GM21723 (cell line): ENCODE results near the gene ATP9B.
A peak's percentile ranks its signal among the peaks of the same experiment; 100 is the strongest.

Source experiments
- ATAC-seq: cut with Tn5 transposase; IDR thresholded peaks from one replicate; pipeline ENCODE4 v1.9.1; 2021; ENCODE audit warnings: mild to moderate bottlenecking, moderate library complexity; ENCODE audit not compliant: unreplicated experiment

The ATP9B gene

DNA sequence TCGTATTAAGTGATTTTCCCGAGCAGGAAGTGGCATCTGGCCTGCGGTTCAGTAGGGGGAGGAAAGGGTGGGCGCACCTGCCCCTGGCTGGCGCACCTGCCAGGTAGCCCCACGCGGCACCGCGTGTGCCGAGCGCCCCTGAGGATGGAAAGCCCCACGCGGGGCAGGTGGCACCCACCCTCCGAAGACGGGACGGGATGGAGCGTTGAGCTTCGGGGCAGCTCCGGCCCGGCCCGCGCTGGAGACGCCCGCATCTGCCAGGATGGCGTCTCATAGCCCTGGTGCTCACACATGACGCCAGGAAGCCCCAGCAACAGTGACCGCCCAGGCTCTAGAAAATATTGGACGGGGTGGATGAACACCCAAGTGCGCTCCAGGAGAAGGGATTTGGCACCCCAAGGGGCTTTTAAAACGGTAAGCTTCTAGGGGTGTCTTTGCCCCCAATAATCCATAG, 324.0 kb downstream of the ATP9B start:
- no peak for ATAC-seq

DNA sequence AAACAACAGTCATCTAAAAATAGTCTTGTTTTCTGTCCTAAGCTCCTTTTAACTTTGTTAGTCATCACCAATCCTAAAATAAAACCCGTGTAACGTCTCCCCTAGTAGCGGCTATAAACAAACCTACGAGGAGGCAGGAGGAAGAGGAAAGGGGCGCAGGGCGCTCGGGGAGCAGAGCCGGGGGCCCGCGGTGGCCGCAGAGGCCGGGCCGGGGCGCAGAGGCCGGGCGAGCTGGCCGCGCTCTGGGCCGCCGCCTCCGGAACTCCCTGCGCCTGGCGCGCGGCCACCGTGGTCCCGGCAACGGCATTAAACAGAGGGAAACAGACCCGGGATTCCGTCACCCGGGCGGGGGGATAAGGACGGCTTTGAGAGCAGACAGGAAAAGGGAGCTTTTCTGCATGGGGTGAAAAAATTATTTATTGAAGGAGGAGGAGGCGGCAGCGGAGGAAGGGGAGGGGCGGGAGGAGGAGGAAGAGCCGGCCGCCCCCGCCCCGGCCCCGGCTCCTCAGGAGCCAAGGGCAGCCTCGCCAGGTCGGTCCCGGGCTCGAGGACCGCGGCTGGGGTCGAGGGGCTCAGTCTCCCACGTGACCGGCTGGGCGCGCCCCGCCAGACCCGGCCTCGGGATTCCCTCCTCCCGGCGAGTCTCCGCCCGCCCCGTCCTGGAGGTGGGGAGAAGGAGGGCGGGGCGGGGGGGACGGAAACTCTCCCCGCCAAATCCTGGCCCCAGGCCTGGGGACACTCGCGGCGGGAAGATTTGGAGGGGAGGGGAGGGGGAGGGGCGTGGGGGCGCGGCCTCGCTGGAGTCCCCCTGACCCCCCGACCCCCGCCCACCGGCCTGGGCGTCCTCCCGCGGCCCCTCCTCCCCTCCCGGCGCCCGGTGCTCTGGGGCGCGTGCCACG, 324.7 kb downstream of the ATP9B start:
- ATAC-seq = no peak

DNA sequence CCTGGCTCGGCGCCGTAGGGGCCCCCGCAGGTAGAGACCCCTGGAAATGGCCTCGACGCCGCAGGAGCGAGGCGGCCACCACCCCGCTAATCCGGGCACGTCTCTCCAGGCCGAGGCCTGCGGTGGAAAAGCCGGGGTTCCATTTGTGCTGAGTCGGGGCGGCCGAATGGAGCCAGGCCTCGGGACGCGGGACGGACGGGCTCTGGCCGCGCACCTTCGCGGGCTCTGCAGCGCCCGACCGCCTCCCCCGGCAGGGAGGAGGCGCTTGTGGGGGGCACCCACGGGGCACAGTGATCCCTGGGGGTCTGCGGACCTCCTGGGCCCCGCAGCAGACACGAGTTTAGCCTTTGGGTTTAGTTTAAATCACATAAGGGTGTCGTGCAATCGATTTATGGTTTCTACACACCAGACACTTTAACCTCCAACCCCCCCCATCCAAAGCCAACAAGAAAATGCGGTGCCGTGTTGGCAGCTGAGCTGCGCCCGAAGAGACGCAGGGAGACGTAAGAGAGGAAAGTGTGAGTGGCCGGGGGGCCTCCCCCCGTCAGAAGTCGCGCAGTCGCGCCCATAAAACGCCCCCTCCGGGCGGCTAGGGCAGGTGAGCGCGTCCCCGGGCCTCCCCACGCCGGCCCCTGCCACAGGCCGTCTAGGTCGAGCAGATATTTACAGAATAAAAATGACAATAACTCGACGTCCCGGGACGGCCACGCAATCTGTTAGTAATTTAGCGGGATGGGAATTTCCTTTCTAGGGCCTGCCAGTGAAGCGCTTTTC, 325.5 kb downstream of the ATP9B start:
- no peak for ATAC-seq

DNA sequence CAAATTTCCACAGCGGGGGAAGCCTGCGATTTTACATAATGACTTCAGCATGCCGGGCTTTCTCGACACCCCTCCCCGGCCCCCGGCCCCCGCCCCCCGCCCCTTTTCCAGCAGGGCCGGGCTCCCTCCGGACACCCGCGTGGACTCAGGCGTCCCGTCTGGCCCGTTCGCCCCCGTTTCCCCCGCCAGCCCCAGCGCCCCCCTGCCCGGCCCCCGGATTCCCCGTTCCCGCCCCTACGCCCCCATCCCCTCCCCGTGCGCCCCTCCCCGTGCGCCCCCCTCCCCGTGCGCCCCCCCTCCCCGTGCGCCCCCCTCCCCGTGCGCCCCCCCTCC, 326.1 kb downstream of the ATP9B start:
- ATAC-seq = no peak

DNA sequence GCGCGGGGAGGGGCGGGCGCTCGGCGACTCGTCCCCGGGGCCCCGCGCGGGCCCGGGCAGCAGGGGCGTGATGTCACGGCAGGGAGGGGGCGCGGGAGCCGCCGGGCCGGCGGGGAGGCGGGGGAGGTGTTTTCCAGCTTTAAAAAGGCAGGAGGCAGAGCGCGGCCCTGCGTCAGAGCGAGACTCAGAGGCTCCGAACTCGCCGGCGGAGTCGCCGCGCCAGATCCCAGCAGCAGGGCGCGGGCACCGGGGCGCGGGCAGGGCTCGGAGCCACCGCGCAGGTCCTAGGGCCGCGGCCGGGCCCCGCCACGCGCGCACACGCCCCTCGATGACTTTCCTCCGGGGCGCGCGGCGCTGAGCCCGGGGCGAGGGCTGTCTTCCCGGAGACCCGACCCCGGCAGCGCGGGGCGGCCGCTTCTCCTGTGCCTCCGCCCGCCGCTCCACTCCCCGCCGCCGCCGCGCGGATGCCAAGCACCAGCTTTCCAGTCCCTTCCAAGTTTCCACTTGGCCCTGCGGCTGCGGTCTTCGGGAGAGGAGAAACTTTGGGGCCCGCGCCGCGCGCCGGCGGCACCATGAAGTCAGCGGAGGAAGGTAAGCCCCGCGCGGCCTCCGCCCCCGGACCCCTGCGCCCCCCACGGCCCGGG, 326.7 kb downstream of the ATP9B start, which contains the start of gene NFATC1:
TSS of gene NFATC1 (plus strand) at position 170 of the 644 bp plus-strand sequence. CDS start at position 465, 295 bp downstream.
- ATAC-seq = peak; percentile 0

DNA sequence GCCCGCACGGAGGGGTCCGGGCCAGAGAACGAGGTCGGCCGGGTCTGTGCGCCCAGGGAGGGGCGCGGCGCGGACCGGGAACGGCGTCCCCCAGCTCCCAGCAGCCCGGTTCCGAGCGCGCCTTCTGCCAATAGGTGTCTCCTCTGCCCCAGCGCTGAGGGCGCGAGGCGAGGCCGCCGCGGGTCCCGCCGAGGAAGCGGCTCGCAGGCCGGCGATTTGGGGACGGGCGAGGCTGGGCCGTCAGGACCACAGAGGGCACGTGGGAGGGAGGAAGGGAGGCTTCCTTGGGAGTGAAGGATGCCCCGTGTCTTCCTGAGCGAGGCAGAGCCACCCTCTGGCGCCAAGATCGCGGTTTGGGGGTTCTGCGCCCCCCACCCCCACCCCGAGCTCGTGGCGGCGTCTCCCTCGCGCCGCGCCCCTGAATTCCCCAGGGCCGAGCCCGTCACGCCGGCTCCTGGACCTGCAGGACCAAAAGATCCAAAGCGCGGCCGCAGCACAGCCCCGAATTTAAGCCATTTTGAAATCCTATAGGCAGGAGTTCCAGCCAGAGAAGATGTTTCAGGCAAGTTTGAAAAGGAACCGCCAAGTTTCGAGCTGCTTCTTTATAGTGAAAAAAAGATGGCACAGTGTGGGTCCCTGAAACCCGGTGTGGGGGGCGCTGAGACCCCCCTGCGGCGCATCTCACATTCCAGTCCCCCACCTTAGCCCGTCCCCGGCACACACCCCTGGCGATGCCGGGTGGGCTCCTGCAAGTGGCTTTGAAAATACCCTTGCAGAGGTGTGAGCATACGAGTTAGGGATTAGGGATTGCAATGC, 327.4 kb downstream of the ATP9B start:
- peak; percentile 27 for ATAC-seq

DNA sequence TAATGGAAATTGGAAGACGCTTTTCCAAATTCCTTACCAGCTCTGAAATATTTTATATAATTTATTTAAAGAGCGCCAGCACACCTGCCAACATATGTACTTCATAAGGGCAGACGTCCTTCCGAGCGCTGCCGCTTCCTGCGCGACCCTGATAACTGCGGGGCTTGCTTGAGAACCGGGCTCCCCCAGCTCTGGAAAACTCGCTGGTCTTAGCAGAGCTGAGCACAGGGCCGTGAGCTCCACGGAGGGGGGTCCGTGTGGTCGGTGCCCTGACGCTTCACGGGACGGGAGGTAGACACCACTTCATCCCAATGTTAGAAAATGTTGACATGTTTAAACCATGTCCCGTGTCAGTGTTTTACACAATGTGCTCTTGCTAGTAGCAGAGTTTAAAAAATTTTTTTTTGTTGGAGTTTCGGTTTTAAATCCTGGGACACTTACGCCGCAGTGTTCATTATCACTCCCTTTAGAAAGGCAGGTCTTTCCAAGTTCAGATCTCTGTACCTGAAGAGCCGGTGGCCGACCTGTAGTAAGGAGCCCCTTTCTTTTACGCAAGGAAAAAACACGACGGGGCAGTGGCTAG, 328.1 kb downstream of the ATP9B start:
- ATAC-seq = no peak

DNA sequence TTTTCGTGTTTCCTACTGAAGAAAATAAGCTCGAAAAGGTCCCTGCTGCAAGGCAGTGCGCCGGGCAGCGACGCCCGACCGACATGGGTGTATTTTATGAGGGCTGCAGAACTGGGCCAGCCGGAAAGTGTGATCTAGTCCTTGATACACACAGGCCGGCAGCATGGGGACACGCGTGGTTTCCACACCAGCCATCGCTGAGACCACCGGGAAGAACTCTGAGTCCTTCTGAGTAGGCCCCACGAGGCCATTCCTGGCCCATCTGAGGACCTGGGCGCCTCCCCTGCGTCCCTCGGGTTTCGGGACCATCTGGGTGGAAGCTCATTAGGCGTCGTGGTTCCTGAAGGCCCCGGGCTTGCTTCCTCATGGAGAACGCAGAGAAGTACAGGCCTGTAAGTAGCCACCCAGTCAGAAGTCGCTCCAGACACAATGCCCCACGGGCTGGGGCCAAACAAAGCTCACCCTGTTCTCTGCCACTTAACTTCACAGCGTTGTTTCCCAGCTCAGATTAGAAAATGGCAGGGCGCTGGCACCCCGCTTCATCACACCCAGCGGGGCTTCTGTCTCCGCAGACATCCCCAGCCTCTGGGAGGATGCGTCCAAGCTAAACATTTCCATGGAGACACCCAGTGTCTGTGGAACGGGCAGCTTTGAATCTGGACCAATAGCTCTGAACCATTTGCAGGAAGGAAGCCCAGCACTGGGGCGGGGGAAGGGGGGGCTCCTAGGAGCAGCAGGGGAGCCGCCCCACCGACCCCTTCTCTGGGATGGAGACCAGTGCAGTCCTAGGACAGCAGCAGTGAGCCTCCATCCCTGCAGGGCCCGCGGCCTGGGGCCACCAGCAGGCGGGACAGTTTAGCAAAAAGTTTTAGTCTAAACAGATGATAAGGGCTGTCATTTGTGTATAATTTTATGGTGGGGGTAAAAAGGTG, 328.9 kb downstream of the ATP9B start:
- no peak for ATAC-seq

DNA sequence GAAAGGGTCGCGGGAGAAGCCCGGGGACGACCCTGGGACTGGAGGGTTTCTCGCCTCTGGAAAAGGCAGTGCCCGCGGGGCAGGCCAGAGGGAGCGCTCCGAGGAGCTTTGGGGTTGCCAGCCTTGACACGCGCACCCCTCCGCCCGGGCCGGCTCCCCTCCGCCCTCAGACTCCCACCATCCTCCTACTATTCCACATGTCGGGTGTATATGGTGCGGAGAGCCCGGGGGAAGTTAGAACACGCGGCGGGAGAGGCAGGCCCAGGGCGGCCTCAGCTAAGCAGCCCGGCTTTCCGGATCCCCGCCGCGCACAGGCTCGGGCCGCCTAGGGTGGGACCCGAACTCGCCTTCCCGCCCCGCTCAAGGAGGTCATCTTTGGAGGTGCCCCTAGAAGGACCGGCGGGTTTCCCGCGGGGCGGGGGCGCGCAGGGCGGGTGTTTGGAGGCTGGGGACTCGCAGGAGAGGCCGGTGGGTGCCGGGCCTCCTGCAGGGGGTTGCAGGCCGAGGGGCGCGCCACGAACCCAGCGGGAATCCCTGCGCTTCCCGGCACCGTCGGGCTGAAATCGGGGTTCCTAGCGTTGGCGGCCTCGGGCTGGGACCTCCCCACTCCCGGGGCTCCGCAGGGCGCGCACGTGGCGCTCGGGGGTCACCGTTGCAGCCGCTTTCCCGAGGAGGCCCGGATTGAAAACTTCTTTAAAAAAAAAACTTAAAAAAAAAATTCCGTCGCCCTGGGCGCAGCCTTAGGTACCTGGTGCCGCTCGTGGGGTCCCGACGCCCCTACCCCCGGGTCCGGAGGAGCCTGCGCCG, 330.3 kb downstream of the ATP9B start:
- no peak for ATAC-seq

DNA sequence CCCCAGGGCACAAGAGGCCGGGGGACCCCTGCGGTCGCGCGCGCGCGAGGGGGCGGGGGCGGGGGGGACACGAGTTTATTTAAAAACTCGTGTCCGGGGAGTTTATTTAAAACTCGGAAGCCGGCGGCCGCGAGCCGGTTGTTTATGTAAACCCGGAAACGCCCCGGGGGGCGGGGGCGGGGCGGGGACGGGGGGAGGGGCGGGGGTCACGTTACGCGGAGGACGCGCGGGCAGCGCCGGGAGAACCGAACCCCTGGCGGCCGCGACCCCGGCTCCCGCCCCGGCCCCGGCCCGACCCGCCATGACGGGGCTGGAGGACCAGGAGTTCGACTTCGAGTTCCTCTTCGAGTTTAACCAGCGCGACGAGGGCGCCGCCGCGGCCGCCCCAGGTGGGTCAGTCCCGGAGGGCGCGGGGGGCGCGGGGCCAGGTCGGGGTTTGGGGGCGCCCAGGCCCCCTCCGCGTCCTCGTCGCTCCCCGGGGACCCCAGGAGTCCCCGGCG, 330.9 kb downstream of the ATP9B start:
- no peak for ATAC-seq

DNA sequence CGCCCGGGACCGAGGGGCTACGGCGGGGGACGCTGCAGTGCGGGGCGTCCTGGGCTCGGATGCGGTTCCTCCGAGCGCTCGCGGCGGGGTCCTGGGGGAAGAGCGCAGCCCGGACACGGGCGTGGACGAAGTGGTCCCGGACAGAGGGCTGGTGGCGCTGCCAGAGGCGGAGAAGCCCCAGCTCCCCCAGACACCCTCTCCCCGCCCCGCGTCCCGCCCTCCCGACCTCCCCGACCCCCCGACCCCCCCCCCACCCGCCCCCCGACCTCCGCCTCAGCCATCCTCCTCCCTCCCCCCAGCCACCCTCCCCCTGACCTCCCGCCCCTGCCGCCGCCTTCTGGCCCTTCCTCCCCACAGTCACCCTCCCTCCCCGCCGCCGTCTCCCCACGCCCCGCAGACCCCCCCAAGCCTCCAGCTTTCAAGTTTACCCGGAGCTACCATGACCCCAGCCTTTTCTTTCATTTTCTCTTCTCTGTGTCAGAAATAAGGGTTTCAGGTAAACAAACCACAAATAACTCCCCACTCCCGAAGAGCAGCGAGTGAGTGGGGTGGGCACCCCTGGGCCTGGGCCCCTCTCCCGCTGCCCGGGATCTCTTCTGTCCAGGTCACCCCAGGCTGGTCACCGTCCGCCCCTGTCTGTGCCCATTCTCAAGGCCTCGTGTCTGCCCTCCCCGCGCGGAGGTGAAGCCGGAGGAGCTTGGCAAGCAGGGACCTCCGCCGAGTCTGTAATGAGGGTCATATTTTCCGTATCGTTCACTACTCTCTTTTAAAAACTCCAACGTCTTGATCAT, 331.6 kb downstream of the ATP9B start:
- ATAC-seq = no peak

DNA sequence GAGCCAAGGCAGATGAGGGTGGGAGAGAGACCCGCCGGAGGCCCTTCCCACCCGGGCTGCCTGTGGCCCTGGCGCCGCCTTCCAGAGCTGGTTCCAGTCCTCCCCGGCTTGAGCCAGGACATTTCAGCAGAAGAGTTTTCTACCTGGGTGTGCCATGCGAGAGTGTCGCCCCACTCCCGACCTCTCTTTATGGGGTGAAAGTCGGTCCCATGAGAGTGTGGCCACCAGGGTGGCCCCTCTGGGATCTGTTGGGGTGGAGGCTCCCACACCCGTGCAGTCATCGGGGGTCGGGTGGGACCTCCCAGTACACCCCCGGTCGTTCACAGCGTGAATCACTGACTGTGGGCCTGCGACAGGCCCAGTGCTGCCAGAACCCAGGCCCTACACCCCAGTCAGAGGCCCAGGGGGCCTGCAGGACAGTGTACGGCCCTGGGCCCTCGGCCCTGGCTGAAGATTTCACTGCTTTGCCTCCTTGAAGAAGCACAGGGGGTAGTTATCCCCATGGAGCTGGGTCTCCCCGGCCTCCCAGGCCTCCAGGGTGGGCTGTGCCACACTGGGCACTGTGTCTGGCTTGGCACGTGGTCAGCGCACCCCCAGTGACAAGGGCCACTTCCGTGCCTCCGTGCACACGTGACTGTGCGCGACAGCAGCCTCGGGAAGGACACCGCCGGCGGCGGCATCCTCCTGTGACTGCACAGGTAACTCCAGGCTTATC, 332.5 kb downstream of the ATP9B start:
- ATAC-seq = no peak

DNA sequence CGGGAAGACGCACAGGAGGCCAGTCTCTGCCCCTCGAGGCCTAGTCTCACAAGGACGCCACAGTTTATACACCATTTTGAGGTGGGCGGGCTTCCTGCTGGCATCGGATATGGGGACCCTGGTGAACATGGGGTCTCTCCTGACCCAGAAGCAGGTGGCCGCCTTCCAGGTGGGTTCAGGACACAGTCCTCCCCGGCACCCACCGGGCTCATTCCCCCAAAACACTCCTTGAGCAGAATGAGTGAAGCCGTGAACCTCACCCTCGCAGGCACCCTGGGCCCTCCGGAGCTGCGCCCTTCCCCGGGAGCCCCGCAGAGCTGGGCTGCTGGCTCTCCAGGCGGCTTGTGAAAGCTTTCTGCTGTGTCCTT, 333.0 kb downstream of the ATP9B start:
- ATAC-seq = no peak

DNA sequence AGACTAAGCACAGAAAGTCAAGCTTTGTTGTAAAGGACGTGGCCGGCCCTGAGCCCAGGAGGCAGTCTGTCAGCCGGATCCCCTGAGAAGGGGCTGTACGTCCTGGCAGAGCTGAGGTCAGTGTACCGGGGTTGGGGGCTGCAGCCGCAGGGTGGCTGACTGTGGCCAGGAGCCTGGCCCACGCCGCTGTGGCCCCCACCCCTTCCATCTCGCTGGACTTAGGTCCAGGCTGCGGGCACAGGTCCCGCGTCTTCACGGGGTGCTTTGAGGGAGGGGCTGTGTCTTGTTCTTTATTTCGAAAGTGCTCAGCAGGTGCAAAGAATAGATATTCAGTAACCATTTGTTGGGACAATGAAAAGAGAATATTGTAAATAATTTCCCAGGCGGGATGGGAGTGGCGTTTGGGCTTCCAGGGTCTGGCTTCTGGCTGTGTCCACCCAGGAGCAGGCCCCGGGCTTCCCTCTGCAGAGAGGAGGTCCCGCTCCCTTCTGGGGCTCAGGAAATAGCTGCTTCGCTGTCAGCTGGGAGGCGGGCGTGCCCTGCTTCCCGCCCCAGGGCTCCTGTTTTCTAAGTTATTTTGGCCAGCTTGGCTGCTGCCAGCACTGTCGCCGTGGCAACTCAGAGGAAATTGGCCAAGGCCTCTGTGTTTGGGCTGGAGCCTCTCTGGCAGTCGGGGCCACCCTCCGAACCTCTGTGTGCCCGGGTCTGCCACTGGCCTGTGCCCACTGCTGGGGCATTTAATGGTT, 334.0 kb downstream of the ATP9B start:
- ATAC-seq = no peak

DNA sequence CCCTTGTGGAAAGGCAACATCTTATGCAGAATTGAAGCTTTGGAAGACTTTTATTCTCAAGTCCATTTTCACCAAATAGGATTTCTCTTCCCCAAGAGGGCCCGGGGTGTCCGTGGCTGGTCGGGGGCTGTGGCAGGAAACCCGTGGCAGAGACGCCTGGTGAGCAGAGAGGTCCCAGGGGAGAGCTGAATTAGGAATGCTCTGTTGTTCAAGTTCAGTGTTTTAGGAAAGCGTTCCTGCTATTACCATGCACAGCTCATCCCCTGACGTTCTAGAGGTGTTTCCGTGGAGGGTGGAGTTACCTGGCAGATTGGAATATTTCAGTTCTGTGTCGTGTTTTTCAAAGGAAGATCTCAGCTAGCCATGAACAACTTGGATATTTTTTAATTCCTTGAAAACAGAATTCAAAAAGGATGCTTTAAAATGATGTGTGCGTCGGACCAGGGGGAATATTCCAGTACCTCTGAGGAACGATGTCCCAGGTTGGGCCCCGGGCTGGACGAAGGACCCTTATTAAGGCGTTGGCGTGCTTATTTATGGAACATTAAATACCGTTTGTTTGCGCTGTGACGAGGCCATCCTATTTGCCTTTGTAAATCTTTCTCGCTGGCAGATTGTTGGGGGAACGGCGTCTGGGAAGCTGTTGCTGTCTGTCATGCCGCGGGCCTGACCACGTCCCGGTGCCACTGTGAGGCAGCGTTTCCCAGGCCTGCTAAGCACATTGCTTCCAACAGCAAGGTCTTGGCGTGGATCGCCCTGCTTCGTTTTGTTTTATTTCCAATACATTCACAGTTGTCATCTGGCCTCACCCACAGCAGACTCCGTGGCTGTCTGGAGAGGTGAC, 334.8 kb downstream of the ATP9B start:
- ATAC-seq = no peak
